Fibroblast of pulmonary artery (primary cell): ENCODE measurements around the gene GPC3.
"Not testable (repeated sequence)": the region's sequence is repeated elsewhere in the genome, so short reads cannot be mapped to it uniquely, and the experiment has no call there.

Source experiments
- DNase-seq: peaks from one replicate; pipeline ENCODE4 v3.0.0-alpha.2; 2010; ENCODE audit warnings: low read depth
- H3K4me3 ChIP-seq: replicated peaks from 2 replicates; pipeline ENCODE4 v1.5.1; 2011; ENCODE audit warnings: low read depth, mild to moderate bottlenecking, control low read depth, low read length, moderate library complexity
- TF ChIP-seq, protein P1 (sequence below): IDR thresholded peaks from 2 replicates; pipeline ENCODE4 v1.5.1; 2011; ENCODE audit warnings: mild to moderate bottlenecking, control low read depth, low read length, inconsistent platforms; ENCODE audit errors: missing control alignments

GPC3 gene

DNA sequence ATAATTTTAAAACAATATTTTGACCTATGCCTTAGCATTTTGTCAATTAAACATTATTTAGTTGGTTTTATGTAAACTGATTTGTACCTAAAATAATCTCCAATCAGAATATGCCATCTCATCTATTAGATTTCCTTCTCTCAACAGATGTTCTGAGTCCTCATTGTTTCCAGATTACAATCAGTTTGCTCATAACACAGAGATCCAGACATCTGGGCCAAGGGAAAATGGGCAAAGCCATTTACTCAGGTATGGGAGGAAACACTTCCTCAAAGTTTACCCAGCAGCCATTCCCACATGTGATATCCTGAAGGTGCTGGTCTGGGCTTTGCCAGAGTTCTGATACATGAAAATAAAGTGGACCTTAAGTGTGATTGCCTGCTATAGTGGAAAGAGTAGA lies 352.2 kb downstream of the GPC3 start:
- no peak overlapping the region for H3K4me3 ChIP-seq
- DNase-seq: no peak
- TF ChIP-seq, protein P1, sequence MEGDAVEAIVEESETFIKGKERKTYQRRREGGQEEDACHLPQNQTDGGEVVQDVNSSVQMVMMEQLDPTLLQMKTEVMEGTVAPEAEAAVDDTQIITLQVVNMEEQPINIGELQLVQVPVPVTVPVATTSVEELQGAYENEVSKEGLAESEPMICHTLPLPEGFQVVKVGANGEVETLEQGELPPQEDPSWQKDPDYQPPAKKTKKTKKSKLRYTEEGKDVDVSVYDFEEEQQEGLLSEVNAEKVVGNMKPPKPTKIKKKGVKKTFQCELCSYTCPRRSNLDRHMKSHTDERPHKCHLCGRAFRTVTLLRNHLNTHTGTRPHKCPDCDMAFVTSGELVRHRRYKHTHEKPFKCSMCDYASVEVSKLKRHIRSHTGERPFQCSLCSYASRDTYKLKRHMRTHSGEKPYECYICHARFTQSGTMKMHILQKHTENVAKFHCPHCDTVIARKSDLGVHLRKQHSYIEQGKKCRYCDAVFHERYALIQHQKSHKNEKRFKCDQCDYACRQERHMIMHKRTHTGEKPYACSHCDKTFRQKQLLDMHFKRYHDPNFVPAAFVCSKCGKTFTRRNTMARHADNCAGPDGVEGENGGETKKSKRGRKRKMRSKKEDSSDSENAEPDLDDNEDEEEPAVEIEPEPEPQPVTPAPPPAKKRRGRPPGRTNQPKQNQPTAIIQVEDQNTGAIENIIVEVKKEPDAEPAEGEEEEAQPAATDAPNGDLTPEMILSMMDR: no peak

DNA sequence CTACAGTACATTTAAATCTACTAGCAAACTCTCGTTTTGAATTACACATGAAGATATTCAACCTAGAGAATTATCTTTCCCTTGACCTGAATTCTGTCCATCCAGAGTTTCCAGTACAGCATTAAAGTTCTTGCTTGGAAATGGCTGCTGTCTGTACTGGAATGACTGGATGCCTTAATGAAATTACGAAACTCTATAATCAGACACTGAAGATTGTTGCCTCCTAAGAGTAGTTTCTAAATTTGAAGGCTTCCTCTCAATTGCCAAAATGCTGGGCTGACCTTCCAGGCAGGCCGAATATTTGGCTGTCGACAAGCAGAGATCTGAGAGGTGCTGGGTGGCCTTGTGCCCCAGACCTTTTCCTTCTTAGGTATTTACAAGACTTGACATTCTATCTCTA lies 355.0 kb downstream of the GPC3 start:
- no peak for DNase-seq
- TF ChIP-seq, protein P1: no peak
- H3K4me3 ChIP-seq: no peak overlapping the region

DNA sequence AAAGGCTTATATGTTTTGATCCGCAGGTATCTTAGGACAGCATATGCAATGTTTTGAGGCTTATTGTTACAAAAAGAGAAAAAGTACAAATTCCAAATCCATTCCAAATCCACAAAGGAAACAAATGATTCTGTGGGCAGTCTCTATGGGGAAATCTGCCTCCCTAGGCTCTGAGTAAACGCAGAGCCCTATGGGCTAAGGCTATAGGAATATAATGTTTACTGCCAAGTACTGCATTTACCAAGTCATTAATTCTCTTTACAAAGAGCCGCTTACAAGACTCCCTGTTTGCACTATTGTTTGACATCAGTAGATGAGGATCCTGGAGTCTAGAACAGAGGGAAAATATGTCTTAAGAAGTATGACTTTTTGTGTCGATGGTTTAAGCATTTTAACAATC lies 357.7 kb downstream of the GPC3 start:
- no peak for DNase-seq
- H3K4me3 ChIP-seq: no peak overlapping the region
- TF ChIP-seq, protein P1: no peak

DNA sequence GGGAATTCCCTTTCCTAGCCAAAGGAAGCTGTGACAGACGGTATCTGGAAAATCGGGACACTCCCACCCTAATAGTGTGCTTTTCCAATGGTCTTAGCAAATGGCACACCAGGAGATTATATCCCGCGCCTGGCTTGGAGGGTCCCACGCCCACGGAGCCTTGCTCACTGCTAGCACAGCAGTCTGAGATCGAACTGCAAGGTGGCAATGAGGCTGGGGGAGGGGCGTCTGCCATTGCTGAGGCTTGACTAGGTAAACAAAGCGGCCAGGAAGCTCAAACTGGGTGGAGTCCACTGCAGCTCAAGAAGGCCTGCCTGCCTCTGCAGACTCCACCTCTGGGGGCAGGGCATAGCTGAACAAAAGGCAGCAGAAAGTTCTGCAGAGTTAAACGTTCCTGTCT lies 364.0 kb downstream of the GPC3 start:
- not testable (repeated sequence) for DNase-seq, H3K4me3 ChIP-seq

DNA sequence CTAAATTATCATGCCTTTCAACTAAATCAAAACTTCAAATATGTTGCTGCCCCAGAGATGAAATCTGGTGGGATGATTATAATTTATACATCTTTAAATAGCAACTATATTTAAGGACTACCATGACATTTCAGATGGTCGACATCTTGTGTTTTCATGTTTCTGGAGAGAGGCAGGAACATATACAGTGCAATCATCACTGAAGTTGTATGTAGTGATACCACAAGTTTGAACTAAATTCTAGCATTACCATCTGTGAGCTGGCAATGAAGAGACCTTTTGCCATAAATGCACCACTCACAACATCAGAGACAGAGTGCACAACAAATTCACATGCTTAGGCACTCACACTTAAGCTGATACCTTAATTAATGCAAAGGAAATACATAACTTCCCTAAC lies 373.7 kb downstream of the GPC3 start:
- H3K4me3 ChIP-seq: no peak overlapping the region
- no peak for DNase-seq
- TF ChIP-seq, protein P1: no peak

DNA sequence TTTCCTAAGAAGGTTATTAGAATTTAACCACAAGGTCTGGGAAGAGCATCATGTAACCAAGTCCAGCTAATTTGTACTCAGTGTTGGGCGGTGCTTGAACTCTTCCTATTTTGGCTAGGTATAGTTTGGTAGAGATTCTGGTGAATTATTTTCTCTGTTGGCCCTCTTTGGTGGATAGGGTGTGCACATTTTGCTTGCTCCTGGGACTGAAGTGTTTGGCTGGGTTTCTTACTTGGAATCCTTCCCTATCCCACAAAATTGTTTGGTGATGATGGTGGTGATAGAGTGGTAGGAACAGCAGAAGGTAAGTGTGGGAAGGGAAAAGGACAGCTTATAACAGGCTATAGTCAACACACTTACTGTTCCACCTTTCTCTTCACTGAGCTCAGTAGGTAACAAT lies 375.3 kb downstream of the GPC3 start:
- no peak overlapping the region for H3K4me3 ChIP-seq
- no peak for DNase-seq
- TF ChIP-seq, protein P1: no peak

DNA sequence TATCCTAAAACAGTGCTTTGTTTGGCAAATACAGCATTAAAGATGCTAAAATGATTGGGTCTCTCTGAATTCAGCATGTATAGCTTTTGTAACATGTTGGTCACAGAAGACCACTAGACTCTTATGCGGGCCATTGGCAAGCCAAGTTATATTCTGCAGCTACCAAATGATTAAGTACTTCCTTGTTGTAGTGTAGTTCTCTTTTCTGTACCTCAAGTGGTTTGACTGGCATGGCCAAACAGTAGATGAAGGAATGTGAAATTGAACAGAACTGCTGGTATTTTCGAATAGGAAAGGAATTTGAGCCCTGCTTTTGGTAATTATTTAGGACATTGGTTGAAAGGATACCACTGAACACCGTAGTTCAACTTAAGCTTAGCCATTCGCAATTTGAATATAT lies 376.2 kb downstream of the GPC3 start:
- DNase-seq: no peak
- no peak overlapping the region for H3K4me3 ChIP-seq
- TF ChIP-seq, protein P1: no peak

DNA sequence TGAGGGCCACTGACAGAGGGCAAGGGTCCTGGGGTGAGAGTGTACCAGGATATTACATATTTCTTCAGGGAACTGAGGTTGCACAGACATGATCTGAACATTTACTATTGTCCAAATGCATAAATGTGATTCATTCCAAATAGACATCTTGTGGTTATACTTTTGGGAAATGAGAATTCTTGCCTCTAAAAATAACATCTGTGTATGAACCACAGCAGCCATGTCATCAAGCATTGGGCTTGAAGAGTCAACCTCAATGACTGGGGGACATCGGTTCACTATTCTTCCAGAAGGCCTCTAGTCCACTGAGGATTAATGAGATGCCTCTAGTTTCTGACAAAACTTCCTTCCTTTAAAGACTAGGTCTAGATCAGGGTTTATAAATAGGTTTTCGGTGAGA lies 377.0 kb downstream of the GPC3 start:
- peak; percentile 11 for DNase-seq
- H3K4me3 ChIP-seq: no peak overlapping the region
- TF ChIP-seq, protein P1: no peak
